Right lung (tissue), 10 donors: ENCODE data around the gene SHROOM1. TPM values are rescaled to one million over a fixed set of nuclear protein-coding genes. Genes with fewer than 3 reads are reported as not detected.
"Not testable (repeated sequence)": the region's sequence is repeated elsewhere in the genome, so short reads cannot be mapped to it uniquely, and the experiment has no call there.

Experiments
- DNase-seq, 2 donors: peaks; one replicate each; pipeline ENCODE4 v3.0.0-alpha.2; 2013
- long read RNA-seq, 8 donors: transcript quantifications; one replicate each; lab custom pipeline, GENCODE V29; 2026
- polyA plus RNA-seq, 5 donors: library from polyadenylated mRNA; unstranded; fragments of 120-200 nt; gene quantifications; one replicate each; pipeline versions ENCODE4 v1.2.1 to v1.2.3, GENCODE V29; 2013; ENCODE audit warnings: inconsistent platforms in 1 of 5, low replicate concordance in 1 of 5; ENCODE audit not compliant: insufficient read length in 5 of 5, insufficient read depth in 1 of 5

Gene SHROOM1
- 10 to 100 TPM in 1 of 5 donors, 1 to 10 TPM in 4; 6.4 to 12.1 (median 8.3) TPM for polyA plus RNA-seq
- long read RNA-seq, donor 1, partial matches to known transcripts: 0 of 3 reads
- long read RNA-seq, donor 1, other reads (novel, unspliced or antisense): 0 of 3 reads
- long read RNA-seq, donor 2, partial matches to known transcripts: 0 of 2 reads
- long read RNA-seq, donor 2, other reads (novel, unspliced or antisense): 0 of 2 reads
- long read RNA-seq, donor 3, partial matches to known transcripts: 0 of 1 reads
- long read RNA-seq, donor 3, other reads (novel, unspliced or antisense): 0 of 1 reads
- long read RNA-seq, donor 4: 0 reads
- long read RNA-seq, donor 5, partial matches to known transcripts: 0 of 1 reads
- long read RNA-seq, donor 5, other reads (novel, unspliced or antisense): 0 of 1 reads
- long read RNA-seq, donor 6: 0 reads
- long read RNA-seq, donor 7: 0 reads
- long read RNA-seq, donor 8: 0 reads

GRCh38 chr5:132830436-132831094, at the start of gene SHROOM1:
Gene SHROOM1 (minus strand): TSS chr5:132830647. CDS start chr5:132826140, 4,507 bp downstream.
- no peak for DNase-seq

- DNase-seq: peak in 1 of 2 donors; percentile 11
These were observed 47.5 kb upstream of the SHROOM1 start for GRCh38 chr5:132877938-132878337.

GRCh38 chr5:132877466-132877865, 47.0 kb upstream of the SHROOM1 start:
- DNase-seq: no peak

- DNase-seq: no peak
These were observed 45.7 kb upstream of the SHROOM1 start for GRCh38 chr5:132876020-132876759.

- DNase-seq: no peak
These were observed 43.5 kb upstream of the SHROOM1 start for GRCh38 chr5:132873930-132874271.

GRCh38 chr5:132873119-132873929, 42.9 kb upstream of the SHROOM1 start, which contains the start of gene LEAP2:
Gene LEAP2 (plus strand): TSS chr5:132873668. CDS start chr5:132873695, 27 bp downstream.
- no peak for DNase-seq

GRCh38 chr5:132872788-132873118, 42.3 kb upstream of the SHROOM1 start:
- no peak for DNase-seq

- DNase-seq: no peak
These were observed 41.2 kb upstream of the SHROOM1 start for GRCh38 chr5:132871459-132872284.

- DNase-seq: no peak
These were observed 40.4 kb upstream of the SHROOM1 start for GRCh38 chr5:132870801-132871200.

GRCh38 chr5:132868754-132869153, 38.3 kb upstream of the SHROOM1 start:
- no peak for DNase-seq

GRCh38 chr5:132867046-132867451, 36.6 kb upstream of the SHROOM1 start:
- DNase-seq: no peak

- DNase-seq: peak; percentile 97 to 99
These were observed 36.0 kb upstream of the SHROOM1 start, which contains the start of the genes GDF9 and UQCRQ for GRCh38 chr5:132866342-132867045. Gene GDF9 (minus strand): TSS chr5:132866469. CDS start chr5:132864533, 1,936 bp downstream. Gene UQCRQ (plus strand): TSS chr5:132866642. CDS start chr5:132866882, 240 bp downstream.

GRCh38 chr5:132865668-132866341, 35.4 kb upstream of the SHROOM1 start:
- no peak for DNase-seq

- DNase-seq: no peak
These were observed 30.3 kb upstream of the SHROOM1 start for GRCh38 chr5:132860742-132861141.

- no peak for DNase-seq
These were observed 29.5 kb upstream of the SHROOM1 start for GRCh38 chr5:132859889-132860437.

GRCh38 chr5:132856011-132856410, 25.6 kb upstream of the SHROOM1 start:
- no peak for DNase-seq

GRCh38 chr5:132854992-132855391, 24.5 kb upstream of the SHROOM1 start:
- DNase-seq: not testable (repeated sequence)

GRCh38 chr5:132854301-132854700, 23.9 kb upstream of the SHROOM1 start:
- DNase-seq: no peak

- DNase-seq: no peak
These were observed 23.3 kb upstream of the SHROOM1 start for GRCh38 chr5:132853790-132854189.
